Transverse colon (tissue), 4 donors: Measurements from ENCODE around the gene C14orf119. TPM values are rescaled to one million over a fixed set of nuclear protein-coding genes. Genes with fewer than 3 reads are reported as not detected.

Source experiments
- DNase-seq: peaks from one replicate; pipeline ENCODE4 v3.0.0-alpha.2; 2019
- H3K27ac ChIP-seq, 4 donors: fragments of 200-600 bp; sonication (generic); 2 replicates each; pipeline ENCODE4 v1.5.1; 2016 to 2018; ENCODE audit warnings: inconsistent platforms in 4 of 4
- H3K27me3 ChIP-seq: fragments of 200-600 bp; sonication (generic); 2 replicates; pipeline ENCODE4 v1.5.1; 2017; ENCODE audit warnings: inconsistent platforms
- H3K36me3 ChIP-seq, 4 donors: fragments of 200-600 bp; sonication (generic); 2 replicates each; pipeline ENCODE4 v1.5.1; 2017 to 2019; ENCODE audit warnings: inconsistent platforms in 4 of 4
- H3K4me1 ChIP-seq, 4 donors: fragments of 200-600 bp; sonication (generic); 2 replicates each; pipeline ENCODE4 v1.5.1; 2017 to 2020; ENCODE audit warnings: inconsistent platforms in 4 of 4
- H3K4me3 ChIP-seq, 4 donors: fragments of 200-600 bp; sonication (generic); 1 replicate in 1 of 4; 2 replicates in 3 of 4; pipeline versions ENCODE4 v1.5.1 to v1.6.1; 2017 to 2019; ENCODE audit warnings: inconsistent platforms in 4 of 4
- H3K9me3 ChIP-seq, 2 donors: fragments of 200-600 bp; sonication (generic); 2 replicates each; pipeline ENCODE4 v1.5.1; 2017 to 2019; ENCODE audit warnings: inconsistent platforms in 2 of 2
- CTCF ChIP-seq, 5 experiments: fragments of 200-600 bp in 3 of 5; fragments of 450-650 bp in 2 of 5; sonication (generic) in 3 of 5; IDR thresholded peaks; 1 replicate in 2 of 5; 2 replicates in 3 of 5; pipeline ENCODE4 v1.5.1; 2016 to 2017; ENCODE audit warnings: antibody characterized with exemption in 5 of 5, inconsistent platforms in 3 of 5, mild to moderate bottlenecking in 2 of 5, moderate library complexity in 1 of 5
- EP300 ChIP-seq: sonication (generic); formaldehyde crosslinking; IDR thresholded peaks from one replicate; pipeline ENCODE4 v1.6.1; 2017; ENCODE audit warnings: antibody characterized with exemption, low read depth
- POLR2A ChIP-seq: fragments of 450-650 bp; IDR thresholded peaks from one replicate; pipeline ENCODE4 v1.6.1; 2016; ENCODE audit warnings: antibody characterized with exemption, mild to moderate bottlenecking, moderate library complexity
- POLR2AphosphoS5 ChIP-seq, 3 donors: sonication (generic); formaldehyde crosslinking; IDR thresholded peaks; one replicate each; pipeline ENCODE4 v1.6.1; 2016; ENCODE audit warnings: antibody characterized with exemption in 3 of 3
- WGBS, 2 donors: methylation state at CpG; one replicate each; pipeline ENCODE4 v1.1.5; 2018; ENCODE audit warnings: low coverage in 1 of 2; 5-methylcytosine and 5-hydroxymethylcytosine counted together
- in situ Hi-C, 4 donors: fragments of 200-750 bp; cut with MboI; loops; one replicate each; pipeline versions ENCODE4 v1.15.0 to v1.15.1; 2017; ENCODE audit warnings: low sequenced_read_pairs in 3 of 4, low pct_ligation_motif_present in 1 of 4, low pct_unique_long_range_greater_than_20kb in 1 of 4
- intact Hi-C: fragments of 100-400 bp; cut with DNase I; formaldehyde crosslinking; loops from one replicate; pipeline ENCODE4 v1.15.1; 2023; ENCODE audit warnings: low total_unique reads
- total RNA-seq, 4 donors: library from RNA; depleted of rRNA; stranded (reverse); fragments of >200 nt; gene quantifications; one replicate each; pipeline ENCODE4 v1.1.0, GENCODE V29; 2016

The C14orf119 gene
- total RNA-seq, 4 donors from 2014 or later: 3.6 to 33.7 (median 32.0) TPM

GRCh38 chr14:23060536-23061260, 34.6 kb upstream of the C14orf119 start:
- H3K27ac ChIP-seq: no peak overlapping the region

GRCh38 chr14:23062002-23062401, 33.3 kb upstream of the C14orf119 start:
- whole genome bisulfite sequencing, 2 donors: 28% methylated on average over 4 of the region's 4 CpGs; no CpG with 5 or more reads in 1 of the 2 donors
- H3K36me3 ChIP-seq: peaks cover 0 to 70% (median 32%) of the 10 kb centered on the region in 4 donors

More at GRCh38 chr14:23060536-23061260, 34.6 kb upstream of the C14orf119 start:
- H3K36me3 ChIP-seq: peaks cover 0 to 61% (median 28%) of the 10 kb centered on the region in 4 donors
- H3K9me3 ChIP-seq: no peaks in the 10 kb centered on the region
- WGBS, 2 donors: 91 to 94% methylated on average over 16 to 17 of the region's 17 CpGs
- DNase-seq: no peak
- in situ Hi-C loops: loop anchor here in 2 of 4 donors (10.0 kb wide), 2 partner anchors 76 to 86 kb away; partner anchors contain the start of gene AJUBA (in 1 of the 2)
- peaks cover 10 to 25% (median 20%) of the 10 kb centered on the region in 4 donors for H3K4me1 ChIP-seq
- H3K4me3 ChIP-seq: no peak overlapping the region
- no peaks in the 10 kb centered on the region for H3K27me3 ChIP-seq
- intact Hi-C loops: no loop called here
- TF ChIP-seq POLR2A (no peak), POLR2AphosphoS5 (IDR thresholded peaks at IDR 0.05) (no peak), EP300 (no peak), CTCF (IDR thresholded peaks at IDR 0.05) (no peak)

GRCh38 chr14:23063601-23064000, 31.7 kb upstream of the C14orf119 start:
- Histone ChIP-seq H3K9me3 (no peaks in the 10 kb centered on the region), H3K36me3 (peaks cover 0 to 84% (median 36%) of the 10 kb centered on the region in 4 donors), H3K27ac (no peak overlapping the region), H3K27me3 (no peaks in the 10 kb centered on the region), H3K4me1 (peaks cover 0 to 10% (median 0%) of the 10 kb centered on the region in 4 donors), H3K4me3 (no peak overlapping the region)
- WGBS, 2 donors: 33 to 86% methylated on average over 1 to 5 of the region's 5 CpGs
- in situ Hi-C loops: loop anchor here in 2 of 4 donors (10.0 kb wide), 2 partner anchors 79 to 89 kb away; partner anchors contain the start of gene AJUBA (in 1 of the 2)
- no peak for DNase-seq
- intact Hi-C loops: no loop called here
- TF ChIP-seq EP300: no peak
- TF ChIP-seq CTCF (IDR thresholded peaks at IDR 0.05): no peak
- no peak for TF ChIP-seq POLR2A
- no peak for TF ChIP-seq POLR2AphosphoS5 (IDR thresholded peaks at IDR 0.05)

More at GRCh38 chr14:23062002-23062401, 33.3 kb upstream of the C14orf119 start:
- in situ Hi-C loops: loop anchor here in 2 of 4 donors (10.0 kb wide), 2 partner anchors 77 to 87 kb away; partner anchors contain the start of gene AJUBA (in 1 of the 2)
- H3K27me3 ChIP-seq: no peaks in the 10 kb centered on the region
- intact Hi-C loops: no loop called here
- no peaks in the 10 kb centered on the region for H3K9me3 ChIP-seq
- no peak overlapping the region for H3K4me3 ChIP-seq
- H3K4me1 ChIP-seq: peaks cover 1 to 13% (median 9%) of the 10 kb centered on the region in 4 donors
- TF ChIP-seq POLR2AphosphoS5 (IDR thresholded peaks at IDR 0.05) (no peak), EP300 (no peak), POLR2A (no peak), CTCF (IDR thresholded peaks at IDR 0.05) (no peak)
- peak; percentile 43 for DNase-seq
- H3K27ac ChIP-seq: peak overlapping the region in 2 of 4 donors; percentile 4 to 39

GRCh38 chr14:23066368-23066767, 28.9 kb upstream of the C14orf119 start:
- DNase-seq: no peak
- TF ChIP-seq POLR2A (no peak), POLR2AphosphoS5 (IDR thresholded peaks at IDR 0.05) (no peak), EP300 (no peak), CTCF (IDR thresholded peaks at IDR 0.05) (no peak)

More at GRCh38 chr14:23066368-23066767, 28.9 kb upstream of the C14orf119 start:
- Histone ChIP-seq H3K36me3 (peaks cover 0 to 62% (median 25%) of the 10 kb centered on the region in 4 donors), H3K4me3 (no peak overlapping the region), H3K4me1 (peaks cover 0 to 33% (median 13%) of the 10 kb centered on the region in 4 donors), H3K27ac (no peak overlapping the region), H3K9me3 (no peaks in the 10 kb centered on the region), H3K27me3 (no peaks in the 10 kb centered on the region)
- intact Hi-C loops (no loop called here), in situ Hi-C loops (loop anchor here in 2 of 4 donors (10.0 kb wide), 2 partner anchors 82 to 92 kb away; partner anchors contain the start of gene AJUBA (in 1 of the 2))
- 89 to 93% methylated on average over 2 to 3 of the region's 3 CpGs for WGBS, 2 donors
